Skeletal muscle satellite cell (primary cell): ENCODE data around the gene SRPX.

ENCODE experiments used
- H3K27me3 ChIP-seq: 2 replicates; pipeline ENCODE4 v1.7.0; 2013; ENCODE audit warnings: low read length; ENCODE audit not compliant: control insufficient read depth, insufficient read depth
- H3K36me3 ChIP-seq: 2 replicates; pipeline ENCODE4 v1.7.0; 2013; ENCODE audit warnings: mild to moderate bottlenecking, control low read depth, low read length; ENCODE audit not compliant: insufficient read depth
- H3K4me1 ChIP-seq: 2 replicates; pipeline ENCODE4 v1.7.0; 2013; ENCODE audit warnings: low read length; ENCODE audit not compliant: control insufficient read depth, insufficient read depth
- H3K4me2 ChIP-seq: 2 replicates; pipeline ENCODE4 v1.7.0; 2013; ENCODE audit warnings: mild to moderate bottlenecking, low read length
- H3K4me3 ChIP-seq: 2 replicates; pipeline ENCODE4 v1.7.0; 2013; ENCODE audit warnings: low read length
- H3K9ac ChIP-seq: 2 replicates; pipeline ENCODE4 v1.7.0; 2013; ENCODE audit warnings: mild to moderate bottlenecking, low read depth, low read length, moderate library complexity
- H3K9me3 ChIP-seq: replicated peaks from 2 replicates; pipeline ENCODE4 v1.7.0; 2013; ENCODE audit warnings: mild to moderate bottlenecking, control low read depth, low read length

SRPX gene

DNA sequence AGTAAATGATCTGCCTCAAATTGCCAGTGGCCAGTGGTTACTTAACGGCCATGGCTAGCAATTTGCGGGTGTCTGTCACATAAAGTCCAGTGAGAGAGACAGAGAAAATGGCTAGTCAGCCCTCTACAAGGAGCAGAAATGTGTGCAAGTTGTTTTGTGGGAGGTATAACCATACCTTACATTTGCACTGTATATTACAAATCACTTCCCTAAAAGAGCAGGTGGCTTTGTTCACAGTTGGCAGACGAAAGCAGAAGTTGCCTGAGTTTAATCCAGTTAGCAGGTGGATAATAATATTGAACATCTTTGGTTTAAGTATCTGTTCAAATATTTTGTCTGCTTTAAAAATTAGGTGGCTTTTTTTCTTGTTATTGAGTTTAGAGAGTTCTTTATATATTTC, 15.6 kb downstream of the SRPX start:
- H3K4me3 ChIP-seq = no peak overlapping the region
- no peak overlapping the region for H3K4me2 ChIP-seq
- peaks cover 18% of the 10 kb centered on the region for H3K4me1 ChIP-seq
- no peaks in the 10 kb centered on the region for H3K36me3 ChIP-seq
- H3K27me3 ChIP-seq = no peaks in the 10 kb centered on the region
- H3K9ac ChIP-seq = no peak overlapping the region
- no peaks in the 10 kb centered on the region for H3K9me3 ChIP-seq

DNA sequence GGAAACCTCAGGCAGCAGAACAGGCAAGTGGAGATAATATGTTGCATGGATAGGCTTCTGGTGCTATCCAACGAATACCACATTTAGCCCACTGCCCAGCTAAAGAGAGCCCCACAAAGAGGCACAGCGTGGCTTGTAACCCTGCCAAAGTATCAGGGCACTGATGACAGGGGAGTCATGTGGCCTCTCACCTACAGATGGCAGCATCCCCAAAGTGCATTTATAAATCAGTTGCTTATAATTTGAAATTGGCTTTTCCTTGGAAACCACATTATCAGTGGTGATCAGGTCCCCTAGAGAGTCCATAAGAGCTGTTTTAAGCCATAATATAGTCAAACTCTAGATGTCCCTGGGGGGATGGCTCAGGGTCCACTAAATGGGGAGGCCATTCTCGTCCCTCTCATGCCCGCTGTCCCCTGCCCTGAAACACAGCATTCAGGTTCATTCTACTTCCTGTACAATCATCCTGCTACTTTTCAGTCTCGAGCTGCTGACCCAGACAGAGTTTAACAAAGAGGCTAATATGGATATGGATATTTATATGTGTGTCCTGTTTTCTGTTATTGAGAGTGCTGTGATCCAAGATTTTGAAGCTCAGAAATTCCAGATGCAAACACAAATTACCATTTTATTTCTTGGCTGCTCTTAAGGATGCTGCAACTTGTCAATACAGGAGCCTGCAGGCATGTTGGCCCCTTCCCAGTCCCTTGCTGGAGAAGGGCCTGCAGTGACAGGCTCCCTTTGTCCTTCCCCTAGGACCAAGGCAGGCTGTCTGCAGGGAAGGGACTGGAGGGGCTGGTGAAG, 28.5 kb downstream of the SRPX start:
- H3K36me3 ChIP-seq = no peaks in the 10 kb centered on the region
- H3K27me3 ChIP-seq = no peaks in the 10 kb centered on the region
- H3K4me2 ChIP-seq = no peak overlapping the region
- no peak overlapping the region for H3K4me3 ChIP-seq
- no peaks in the 10 kb centered on the region for H3K4me1 ChIP-seq
- H3K9me3 ChIP-seq = no peaks in the 10 kb centered on the region
- H3K9ac ChIP-seq = no peak overlapping the region

GRCh38 chrX:38189431-38190250, 31.0 kb downstream of the SRPX start:
- Histone ChIP-seq H3K27me3 (no peaks in the 10 kb centered on the region), H3K4me3 (no peak overlapping the region), H3K36me3 (no peaks in the 10 kb centered on the region), H3K4me1 (no peaks in the 10 kb centered on the region), H3K9me3 (no peaks in the 10 kb centered on the region), H3K9ac (no peak overlapping the region), H3K4me2 (no peak overlapping the region)

GRCh38 chrX:38183596-38183995, 37.1 kb downstream of the SRPX start:
- H3K4me3 ChIP-seq = no peak overlapping the region
- no peak overlapping the region for H3K4me2 ChIP-seq
- H3K9me3 ChIP-seq = no peaks in the 10 kb centered on the region
- no peaks in the 10 kb centered on the region for H3K36me3 ChIP-seq
- no peaks in the 10 kb centered on the region for H3K4me1 ChIP-seq
- H3K27me3 ChIP-seq = no peaks in the 10 kb centered on the region
- no peak overlapping the region for H3K9ac ChIP-seq

- Histone ChIP-seq H3K36me3 (no peaks in the 10 kb centered on the region), H3K4me2 (no peak overlapping the region), H3K4me3 (no peak overlapping the region), H3K4me1 (no peaks in the 10 kb centered on the region), H3K9me3 (no peaks in the 10 kb centered on the region), H3K9ac (no peak overlapping the region), H3K27me3 (no peaks in the 10 kb centered on the region)
These were observed 39.3 kb downstream of the SRPX start for GRCh38 chrX:38181357-38181756.

GRCh38 chrX:38178396-38178795, 42.3 kb downstream of the SRPX start:
- no peak overlapping the region for H3K4me3 ChIP-seq
- H3K9me3 ChIP-seq = no peaks in the 10 kb centered on the region
- no peak overlapping the region for H3K9ac ChIP-seq
- H3K27me3 ChIP-seq = no peaks in the 10 kb centered on the region
- no peaks in the 10 kb centered on the region for H3K36me3 ChIP-seq
- H3K4me2 ChIP-seq = no peak overlapping the region
- H3K4me1 ChIP-seq = no peaks in the 10 kb centered on the region

GRCh38 chrX:38175139-38175538, 45.5 kb downstream of the SRPX start:
- H3K4me2 ChIP-seq = no peak overlapping the region
- no peaks in the 10 kb centered on the region for H3K4me1 ChIP-seq
- H3K27me3 ChIP-seq = no peaks in the 10 kb centered on the region
- no peaks in the 10 kb centered on the region for H3K9me3 ChIP-seq
- H3K9ac ChIP-seq = no peak overlapping the region
- H3K36me3 ChIP-seq = no peaks in the 10 kb centered on the region
- no peak overlapping the region for H3K4me3 ChIP-seq

DNA sequence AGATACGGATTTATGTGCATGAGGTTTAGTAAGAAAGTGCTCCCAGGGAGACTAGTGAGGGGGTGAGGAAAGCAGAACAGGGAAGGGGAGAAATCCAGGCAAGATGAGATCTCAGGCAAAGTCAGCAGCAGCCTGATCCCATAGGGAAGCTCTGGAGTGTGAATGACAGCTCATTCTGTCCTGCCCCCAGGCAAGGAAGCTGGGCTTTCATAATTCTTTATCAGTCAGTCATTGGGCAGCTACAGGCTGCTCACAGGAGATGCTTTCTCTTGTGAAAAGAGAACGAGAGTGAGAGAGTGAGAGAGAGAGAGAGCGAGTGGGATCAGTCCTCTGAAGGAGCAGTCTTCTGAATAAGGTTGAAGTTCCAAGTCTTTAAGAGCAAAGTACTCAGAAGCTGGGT, 48.1 kb downstream of the SRPX start:
- H3K9me3 ChIP-seq = no peaks in the 10 kb centered on the region
- no peak overlapping the region for H3K4me2 ChIP-seq
- H3K27me3 ChIP-seq = no peaks in the 10 kb centered on the region
- H3K4me3 ChIP-seq = no peak overlapping the region
- no peaks in the 10 kb centered on the region for H3K4me1 ChIP-seq
- no peaks in the 10 kb centered on the region for H3K36me3 ChIP-seq
- no peak overlapping the region for H3K9ac ChIP-seq

DNA sequence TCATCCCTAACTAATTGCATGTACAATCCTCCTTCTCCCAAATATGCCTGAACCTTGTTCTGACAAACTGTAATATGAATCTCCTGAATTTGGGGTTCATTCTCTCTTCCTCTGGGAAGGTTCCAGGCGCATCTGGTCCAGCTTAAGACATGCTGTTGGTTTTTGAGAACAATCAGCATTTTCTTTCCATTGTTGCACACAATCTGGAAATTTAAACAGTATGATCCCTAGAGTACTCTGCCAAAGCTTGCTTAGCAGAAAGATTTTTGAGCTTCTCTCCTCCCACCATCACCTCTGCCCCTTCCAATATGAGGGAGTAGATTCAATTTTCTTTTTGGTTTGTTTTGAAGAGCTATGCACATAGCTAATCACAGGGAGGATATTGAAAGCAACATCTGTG, 50.1 kb downstream of the SRPX start:
- Histone ChIP-seq H3K27me3 (no peaks in the 10 kb centered on the region), H3K4me2 (no peak overlapping the region), H3K9me3 (no peaks in the 10 kb centered on the region), H3K36me3 (no peaks in the 10 kb centered on the region), H3K4me3 (no peak overlapping the region), H3K9ac (no peak overlapping the region), H3K4me1 (no peaks in the 10 kb centered on the region)

DNA sequence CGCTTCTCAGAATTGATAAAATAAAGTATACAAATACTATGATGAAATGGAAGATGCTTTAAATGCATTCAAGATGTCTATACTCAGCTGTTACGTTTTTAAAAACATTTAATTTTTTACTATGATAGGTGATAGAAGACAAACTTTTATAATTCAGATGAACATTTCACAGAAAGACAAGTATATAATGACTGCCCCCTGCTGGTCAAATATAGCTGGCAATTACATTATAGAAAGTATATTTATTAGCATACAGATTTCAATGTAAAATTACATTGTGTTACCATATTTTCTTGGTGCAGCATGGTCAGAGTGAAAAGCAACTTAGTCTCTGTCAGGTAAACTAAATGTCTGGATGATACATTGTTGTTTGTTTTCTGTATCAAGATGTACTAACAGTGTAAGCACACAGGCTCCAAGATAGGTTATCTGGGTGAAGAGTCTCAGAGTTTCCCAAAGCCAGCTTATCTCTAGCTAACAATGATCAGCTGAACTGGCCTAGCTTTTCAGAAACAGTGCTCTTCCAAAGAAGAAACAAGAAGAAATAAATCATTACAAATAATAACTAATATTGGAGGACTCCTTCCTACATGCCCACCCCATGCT, 54.1 kb downstream of the SRPX start:
- Histone ChIP-seq H3K4me2 (no peak overlapping the region), H3K4me3 (no peak overlapping the region), H3K4me1 (no peaks in the 10 kb centered on the region), H3K9ac (no peak overlapping the region), H3K27me3 (no peaks in the 10 kb centered on the region), H3K36me3 (no peaks in the 10 kb centered on the region), H3K9me3 (no peaks in the 10 kb centered on the region)

- Histone ChIP-seq H3K4me3 (no peak overlapping the region), H3K4me2 (no peak overlapping the region), H3K27me3 (no peaks in the 10 kb centered on the region), H3K36me3 (no peaks in the 10 kb centered on the region), H3K4me1 (no peaks in the 10 kb centered on the region), H3K9ac (no peak overlapping the region), H3K9me3 (no peaks in the 10 kb centered on the region)
These were observed 55.6 kb downstream of the SRPX start for GRCh38 chrX:38165023-38165422.
